Adipose tissue (tissue), 3 donors: ENCODE data around the gene SHROOM2. TPM values are rescaled to one million over a fixed set of nuclear protein-coding genes. Genes with fewer than 3 reads are reported as not detected.
"Not testable (repeated sequence)": the region's sequence is repeated elsewhere in the genome, so short reads cannot be mapped to it uniquely, and the experiment has no call there.

Source experiments
- H3K27ac ChIP-seq: one replicate; pipeline ENCODE4 v1.5.1; 2013; ENCODE audit warnings: low read depth, low read length
- WGBS, 3 donors: extraction: QIAGEN DNeasy Blood & Tissue Kit; methylation state at CpG; one replicate each; pipeline ENCODE4 v1.1.7; 2013; 5-methylcytosine and 5-hydroxymethylcytosine counted together
- polyA plus RNA-seq, 3 donors: library from polyadenylated mRNA; stranded (reverse); fragments of 200-250 nt; gene quantifications; one replicate each; pipeline ENCODE4 v1.2.3, GENCODE V29; 2013
- donor health status: healthy with polysubstance abuse.
- donor health status: Bipolar disorder and iron deficiency.
- donor health status: healthy.

SHROOM2 gene
- 1 to 10 TPM in 1 of 3 donors, under 1 TPM in 2; 0.34 to 1.7 (median 0.43) TPM for polyA plus RNA-seq

- H3K27ac ChIP-seq, result no peak within 1 kb of the TSS
- WGBS, 3 donors, result 0 to 8% (median 2%) methylated on average over 17 to 108 of the region's 132 CpGs
Observed at GRCh38 chrX:9785944-9786797, at the start of gene SHROOM2. SHROOM2 (plus strand) TSS chrX:9786429; CDS start chrX:9786546, 117 bp downstream.

- no peak overlapping the region for H3K27ac ChIP-seq
- 75 to 85% (median 83%) methylated on average over 7 of the region's 7 CpGs for WGBS, 3 donors
Observed at GRCh38 chrX:9737363-9737762, 48.9 kb upstream of the SHROOM2 start.

- H3K27ac ChIP-seq, result no peak overlapping the region
- WGBS, 3 donors, result 34 to 76% (median 64%) methylated on average over 3 of the region's 3 CpGs
Observed at GRCh38 chrX:9738151-9738550, 48.1 kb upstream of the SHROOM2 start.

- no peak overlapping the region for H3K27ac ChIP-seq
- 76 to 96% (median 93%) methylated on average over 5 of the region's 5 CpGs for WGBS, 3 donors
Observed at GRCh38 chrX:9739130-9739529, 47.1 kb upstream of the SHROOM2 start.

GRCh38 chrX:9745417-9746115, 40.7 kb upstream of the SHROOM2 start:
- no peak overlapping the region for H3K27ac ChIP-seq
- 31 to 67% (median 59%) methylated on average over 10 to 11 of the region's 11 CpGs for WGBS, 3 donors

- no peak overlapping the region for H3K27ac ChIP-seq
- 15 to 70% (median 28%) methylated on average over 3 of the region's 3 CpGs for WGBS, 3 donors
Observed at GRCh38 chrX:9746148-9746888, 39.9 kb upstream of the SHROOM2 start.

- WGBS, 3 donors, result 90 to 94% (median 90%) methylated on average over 4 of the region's 4 CpGs
- no peak overlapping the region for H3K27ac ChIP-seq
Observed at GRCh38 chrX:9747644-9748043, 38.6 kb upstream of the SHROOM2 start.

GRCh38 chrX:9749146-9749692, 37.0 kb upstream of the SHROOM2 start:
- 47 to 65% (median 53%) methylated on average over 8 to 11 of the region's 11 CpGs for WGBS, 3 donors
- H3K27ac ChIP-seq, result no peak overlapping the region

- no peak overlapping the region for H3K27ac ChIP-seq
- 85 to 93% (median 86%) methylated on average over 7 of the region's 7 CpGs for WGBS, 3 donors
Observed at GRCh38 chrX:9757366-9757765, 28.9 kb upstream of the SHROOM2 start.

GRCh38 chrX:9758021-9758638, 28.1 kb upstream of the SHROOM2 start:
- WGBS, 3 donors, result 32 to 64% (median 45%) methylated on average over 4 of the region's 4 CpGs
- no peak overlapping the region for H3K27ac ChIP-seq

GRCh38 chrX:9759337-9759736, 26.9 kb upstream of the SHROOM2 start:
- 68 to 88% (median 81%) methylated on average over 8 of the region's 8 CpGs for WGBS, 3 donors
- H3K27ac ChIP-seq, result no peak overlapping the region

- no peak overlapping the region for H3K27ac ChIP-seq
- 20 to 33% (median 22%) methylated on average over 19 to 67 of the region's 67 CpGs for WGBS, 3 donors
Observed at GRCh38 chrX:9765072-9765736, 21.0 kb upstream of the SHROOM2 start.

- 22 to 25% methylated on average over 26 of the region's 26 CpGs; no CpG with 5 or more reads in 1 of the 3 donors for WGBS, 3 donors
- H3K27ac ChIP-seq, result no peak within 1 kb of the TSS
Observed at GRCh38 chrX:9765737-9766097, 20.5 kb upstream of the SHROOM2 start, which contains the start of gene GPR143. GPR143 (minus strand) TSS chrX:9765847; CDS start chrX:9765817, 30 bp downstream.

- WGBS, 3 donors, result 41 to 66% (median 43%) methylated on average over 6 of the region's 6 CpGs
- H3K27ac ChIP-seq, result no peak overlapping the region
Observed at GRCh38 chrX:9767375-9767774, 18.9 kb upstream of the SHROOM2 start.

GRCh38 chrX:9768321-9768839, 17.8 kb upstream of the SHROOM2 start:
- 64 to 84% (median 73%) methylated on average over 5 of the region's 5 CpGs for WGBS, 3 donors
- H3K27ac ChIP-seq, result not testable (repeated sequence)

- H3K27ac ChIP-seq, result no peak overlapping the region
- 33 to 54% methylated on average over 1 of the region's 1 CpG; no CpG with 5 or more reads in 1 of the 3 donors for WGBS, 3 donors
Observed at GRCh38 chrX:9770319-9770718, 15.9 kb upstream of the SHROOM2 start.

- 83 to 91% (median 86%) methylated on average over 6 of the region's 6 CpGs for WGBS, 3 donors
- no peak overlapping the region for H3K27ac ChIP-seq
Observed at GRCh38 chrX:9772943-9773342, 13.3 kb upstream of the SHROOM2 start.
